ENCODE measurements around the gene SMYD3.

The SMYD3 gene

DNA sequence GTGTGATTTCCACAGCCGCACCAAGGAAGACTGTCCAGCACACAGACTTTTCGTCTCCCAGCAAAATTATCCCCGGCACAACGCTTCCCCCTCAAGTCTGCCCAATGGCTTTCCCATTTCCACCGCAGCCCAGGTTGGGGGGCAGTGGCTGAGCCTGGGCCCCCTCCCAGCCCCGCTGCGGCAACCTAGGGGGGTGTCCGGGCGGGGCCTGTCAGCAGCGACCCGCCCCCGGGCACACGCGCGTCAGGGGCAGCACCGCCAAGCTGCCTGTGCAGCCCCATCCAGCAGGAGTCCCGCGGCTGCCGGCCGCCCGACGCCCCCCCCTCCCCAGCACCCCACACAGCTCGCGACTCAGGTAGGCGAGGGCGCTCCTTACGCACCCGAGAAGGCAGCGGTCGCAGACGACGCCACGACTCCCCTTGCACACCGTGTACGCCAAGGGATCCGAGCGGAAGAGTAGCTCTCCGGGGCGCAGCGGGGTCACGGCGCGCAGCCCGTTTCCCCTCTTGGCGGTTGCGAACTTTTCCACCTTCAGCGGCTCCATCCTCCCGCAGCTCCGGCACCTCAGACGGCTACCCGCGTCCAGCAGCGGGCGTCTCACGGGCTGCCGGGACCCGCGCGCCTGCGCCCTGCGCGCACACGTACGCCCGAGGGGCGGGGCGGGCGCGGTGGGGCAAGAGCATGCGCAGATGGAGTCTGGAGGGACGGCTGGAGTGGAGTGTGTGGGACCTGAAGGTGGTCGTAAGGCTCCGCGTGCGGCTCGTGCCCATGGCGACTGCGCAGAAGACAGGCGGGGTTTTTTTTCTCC lies at the start of gene SMYD3:
TSS of gene SMYD3 (minus strand) at position 606 of the 808 bp plus-strand sequence.
- DNase-seq, result peak; percentile 80

DNA sequence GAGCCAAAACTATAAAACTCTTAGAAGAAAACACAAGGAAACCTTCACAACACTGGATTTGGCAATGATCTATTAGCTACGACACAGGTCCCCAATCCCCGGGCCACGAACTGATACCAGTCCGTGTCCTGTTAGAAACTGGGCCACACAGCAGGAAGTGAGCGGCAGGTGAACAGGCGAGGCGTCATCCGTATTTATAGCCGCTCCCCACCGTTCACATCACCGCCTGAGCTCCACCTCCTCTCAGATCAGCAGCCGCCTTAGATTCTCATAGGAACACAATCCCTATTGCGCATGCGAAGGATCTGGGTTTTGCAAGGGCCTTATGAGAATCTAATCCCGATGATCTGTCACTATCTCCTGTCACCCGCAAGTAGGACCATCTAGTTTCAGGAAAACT lies 47.1 kb upstream of the SMYD3 start:
- no peak for DNase-seq

DNA sequence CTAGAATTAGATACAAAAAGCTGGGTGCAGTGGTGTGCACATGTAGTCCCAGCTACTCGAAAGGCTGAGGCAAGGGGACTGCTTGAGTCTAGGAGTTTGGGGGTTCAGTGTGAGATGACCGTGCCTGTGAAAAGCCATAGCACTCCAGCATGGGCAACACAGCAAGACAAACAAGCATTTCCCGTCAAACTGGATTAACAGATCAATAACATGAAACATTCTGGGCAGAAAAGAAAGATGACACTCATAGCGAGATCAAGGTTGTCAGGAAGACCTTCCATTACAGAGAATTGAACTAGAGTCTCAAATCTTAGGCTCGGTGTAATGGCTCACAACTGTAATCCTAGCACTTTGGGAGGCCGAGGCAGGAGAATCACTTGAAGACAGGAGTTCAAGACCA lies 45.0 kb upstream of the SMYD3 start:
- no peak for DNase-seq

DNA sequence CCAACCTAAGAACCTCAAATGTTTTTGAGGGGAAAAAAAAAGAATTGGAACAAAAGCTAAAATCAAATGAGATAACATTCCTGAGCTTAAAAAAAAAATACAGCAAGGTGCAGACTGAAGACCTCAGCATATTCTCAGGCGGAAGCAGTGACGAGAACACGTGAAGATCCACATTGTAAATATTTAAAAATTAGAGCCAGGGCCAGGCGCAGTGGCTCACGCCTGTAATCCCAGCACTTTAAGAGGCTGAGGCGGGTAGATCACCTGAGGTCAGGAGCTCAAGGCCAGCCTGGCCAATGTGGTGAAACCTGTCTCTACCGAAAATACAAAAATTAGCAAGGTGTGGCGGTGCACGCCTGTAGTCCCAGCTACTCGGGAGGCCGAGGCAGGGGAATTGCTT lies 43.3 kb upstream of the SMYD3 start:
- no peak for DNase-seq

DNA sequence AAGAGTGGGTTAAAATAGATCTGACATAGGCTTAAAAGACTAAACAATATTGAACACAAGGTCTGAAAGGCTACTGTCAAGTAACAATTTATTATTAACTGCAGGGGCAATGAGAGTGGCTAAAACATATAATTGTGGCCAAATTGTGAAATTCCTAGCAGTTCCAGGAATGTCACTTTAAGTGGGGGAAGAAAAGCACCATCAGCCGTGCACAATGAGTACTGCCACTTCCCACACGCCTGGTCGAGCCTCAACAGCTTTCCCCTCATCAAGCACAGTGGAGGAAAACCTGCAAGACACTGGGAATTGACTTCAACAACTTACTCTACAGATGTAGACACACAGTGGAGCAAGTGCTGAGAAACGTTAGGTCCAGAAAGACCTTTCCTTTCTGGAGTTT lies 42.6 kb upstream of the SMYD3 start:
- DNase-seq, result no peak

DNA sequence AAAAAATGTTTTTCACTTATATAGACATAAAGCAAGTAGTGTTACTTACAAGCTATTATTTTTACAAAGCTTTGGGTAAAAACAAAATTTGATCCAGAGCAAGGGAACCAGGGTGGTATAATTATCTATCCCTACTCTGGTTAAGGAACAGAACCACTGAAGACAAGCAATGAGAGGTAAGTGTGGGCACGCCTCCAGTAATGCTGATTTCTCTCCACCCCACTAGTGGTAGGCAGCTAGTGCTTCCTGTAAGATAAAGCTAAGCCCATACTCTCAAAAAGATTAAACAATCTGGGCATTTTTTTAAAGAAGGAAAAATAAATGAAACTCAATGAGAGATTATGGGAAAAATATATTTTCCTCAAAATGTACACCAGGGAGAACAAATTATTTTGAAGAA lies 36.9 kb upstream of the SMYD3 start:
- DNase-seq, result no peak

DNA sequence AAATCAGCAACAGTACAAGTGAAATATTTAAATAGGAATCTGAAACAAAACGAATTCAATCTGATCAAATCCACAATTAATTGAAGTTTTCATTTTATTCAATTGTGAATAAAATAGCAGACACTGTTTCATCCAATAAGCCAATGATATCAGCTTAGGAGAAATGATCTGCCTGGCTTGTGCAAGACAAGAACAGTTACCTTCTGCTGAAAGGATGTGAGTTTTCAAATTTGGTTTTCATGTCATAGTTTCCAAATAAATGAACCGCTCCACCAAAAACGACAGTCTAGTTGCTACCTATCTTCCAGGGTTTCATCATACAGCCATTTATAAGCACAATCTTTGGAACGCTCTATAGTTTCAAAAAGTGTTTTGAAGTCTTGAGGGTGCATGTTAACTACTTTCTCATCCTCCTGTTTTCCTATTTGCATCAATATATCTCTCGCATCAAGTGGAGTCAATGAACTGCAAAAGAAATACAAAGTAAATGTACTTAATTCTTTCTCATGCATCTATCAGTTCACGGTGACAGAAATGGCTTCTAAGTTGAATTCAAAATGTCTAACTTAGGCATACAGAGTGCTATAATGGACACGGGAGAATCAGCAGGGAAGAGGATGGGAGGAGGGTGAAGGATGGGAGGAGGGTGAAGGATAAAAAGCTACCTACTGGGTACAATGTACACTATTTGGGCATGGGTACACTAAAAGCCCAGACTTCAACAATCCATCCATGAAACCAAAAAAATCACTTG lies 33.8 kb upstream of the SMYD3 start:
- DNase-seq, result no peak

DNA sequence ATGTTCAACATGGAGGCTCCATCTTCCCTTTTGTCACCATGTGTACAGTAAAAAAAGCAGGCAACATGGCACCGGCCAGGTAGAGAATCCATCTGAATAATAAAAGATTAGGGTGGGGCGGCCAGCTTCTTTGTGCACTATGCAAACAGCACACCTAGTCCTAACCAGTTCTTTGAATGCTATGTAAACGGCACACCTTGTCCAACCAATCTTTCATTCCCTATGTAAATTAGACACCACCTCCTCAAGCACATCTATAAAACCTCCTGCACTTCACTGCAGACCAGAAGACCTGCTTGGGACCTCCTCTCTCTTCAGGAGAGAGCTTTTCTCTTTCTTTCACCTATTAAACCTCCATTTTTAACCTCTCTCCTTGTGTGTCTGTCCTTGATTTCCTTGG lies 30.8 kb upstream of the SMYD3 start:
- no peak for DNase-seq

DNA sequence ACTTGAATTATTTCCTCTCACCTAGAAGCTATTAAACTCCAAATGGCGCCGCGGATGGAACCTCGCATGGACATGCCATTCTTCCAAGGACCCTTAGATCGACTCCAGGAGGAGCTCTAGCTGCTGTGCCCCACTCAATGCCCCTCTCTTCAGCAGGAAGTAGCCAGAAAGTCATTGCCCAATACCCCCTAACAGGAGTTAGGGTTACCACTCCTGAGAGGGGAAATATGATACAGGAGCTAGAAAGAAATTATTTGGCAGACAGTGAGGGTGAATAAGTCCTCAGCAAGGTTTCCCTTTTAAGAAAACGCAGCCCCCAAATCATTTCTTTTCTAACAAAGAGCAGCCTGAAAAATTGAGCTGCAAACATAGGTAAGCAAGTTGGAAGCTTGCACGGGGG lies 30.4 kb upstream of the SMYD3 start:
- no peak for DNase-seq

DNA sequence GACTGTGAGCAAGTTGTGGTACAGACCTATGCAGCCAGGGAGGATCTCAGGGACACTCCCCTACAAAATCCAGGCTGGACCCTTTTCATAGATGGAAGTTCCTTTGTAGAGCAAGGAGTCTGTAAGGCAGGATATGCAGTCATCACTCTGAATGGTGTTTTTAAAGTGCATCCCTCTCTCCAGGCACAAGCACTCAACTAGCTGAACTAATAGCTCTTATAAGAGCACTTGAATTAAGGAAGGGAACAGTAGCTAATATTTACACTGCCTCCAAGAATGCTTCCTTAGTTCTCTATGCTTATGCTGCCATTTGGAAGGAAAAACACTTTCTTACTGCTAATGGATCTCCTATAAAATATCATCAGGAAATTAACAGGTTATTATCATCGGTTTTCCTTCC lies 27.0 kb upstream of the SMYD3 start:
- DNase-seq, result no peak

DNA sequence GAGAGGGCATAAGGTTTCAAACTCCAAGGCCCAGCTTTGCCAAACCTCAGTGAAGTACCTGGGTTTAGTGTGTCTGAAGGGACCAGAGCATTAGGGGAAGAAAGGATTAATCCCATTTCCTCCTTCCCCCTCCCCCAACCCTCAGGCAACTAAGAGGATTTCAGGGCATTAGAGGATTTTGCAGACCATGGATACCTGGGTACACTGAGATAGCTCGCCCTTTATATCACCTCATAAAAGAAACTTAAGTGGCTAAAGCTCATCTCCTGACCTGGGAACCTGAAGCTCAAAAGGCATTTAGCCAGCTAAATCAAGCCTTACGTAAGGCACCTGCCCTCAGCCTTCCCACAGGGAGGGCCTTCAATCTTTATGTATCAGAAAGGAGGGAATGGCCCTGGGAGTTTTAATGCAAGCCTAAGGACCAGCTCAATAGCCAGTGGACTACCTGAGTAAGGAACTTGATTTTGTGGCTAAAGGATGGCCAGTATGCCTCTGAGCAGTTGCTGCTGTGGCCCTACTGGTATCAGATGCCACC lies 26.4 kb upstream of the SMYD3 start:
- DNase-seq, result no peak

DNA sequence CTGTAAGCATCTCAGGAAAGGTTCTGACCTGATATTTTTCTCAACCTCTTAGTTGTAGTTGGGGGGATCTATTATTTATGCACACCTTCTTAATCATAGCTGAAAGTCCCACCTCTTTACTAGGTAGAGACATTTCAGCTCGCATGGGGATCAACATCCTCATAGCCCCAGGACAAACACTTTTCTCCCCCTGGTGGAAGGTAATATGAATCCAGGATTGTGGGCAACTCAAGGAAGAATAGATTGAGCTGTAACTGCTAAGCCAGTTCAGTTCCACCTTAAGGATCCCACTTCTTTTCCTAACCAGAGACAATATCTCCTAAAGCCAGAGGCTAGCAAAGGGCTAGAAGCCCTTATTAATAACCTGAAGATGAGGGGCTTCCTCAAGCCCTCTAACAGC lies 25.4 kb upstream of the SMYD3 start:
- DNase-seq, result no peak

DNA sequence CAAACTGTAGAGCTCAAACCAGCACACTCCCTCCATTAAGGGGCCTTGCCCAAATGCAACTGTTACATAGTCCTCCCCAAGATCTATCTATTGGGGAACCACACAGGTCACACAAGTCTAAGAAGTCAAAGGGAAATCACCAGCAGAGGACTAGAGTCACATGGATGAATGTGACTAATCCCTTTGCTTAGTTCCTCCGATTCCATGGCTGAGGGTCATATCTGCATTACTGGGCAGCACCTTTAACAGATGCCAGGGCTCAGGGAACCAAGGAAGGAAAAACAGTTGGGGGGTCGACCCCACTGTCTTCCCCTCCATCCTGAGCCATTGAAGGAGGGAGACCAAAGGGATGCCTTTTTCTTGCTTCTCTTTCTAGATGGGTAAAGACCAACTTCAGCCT lies 23.4 kb upstream of the SMYD3 start:
- no peak for DNase-seq

DNA sequence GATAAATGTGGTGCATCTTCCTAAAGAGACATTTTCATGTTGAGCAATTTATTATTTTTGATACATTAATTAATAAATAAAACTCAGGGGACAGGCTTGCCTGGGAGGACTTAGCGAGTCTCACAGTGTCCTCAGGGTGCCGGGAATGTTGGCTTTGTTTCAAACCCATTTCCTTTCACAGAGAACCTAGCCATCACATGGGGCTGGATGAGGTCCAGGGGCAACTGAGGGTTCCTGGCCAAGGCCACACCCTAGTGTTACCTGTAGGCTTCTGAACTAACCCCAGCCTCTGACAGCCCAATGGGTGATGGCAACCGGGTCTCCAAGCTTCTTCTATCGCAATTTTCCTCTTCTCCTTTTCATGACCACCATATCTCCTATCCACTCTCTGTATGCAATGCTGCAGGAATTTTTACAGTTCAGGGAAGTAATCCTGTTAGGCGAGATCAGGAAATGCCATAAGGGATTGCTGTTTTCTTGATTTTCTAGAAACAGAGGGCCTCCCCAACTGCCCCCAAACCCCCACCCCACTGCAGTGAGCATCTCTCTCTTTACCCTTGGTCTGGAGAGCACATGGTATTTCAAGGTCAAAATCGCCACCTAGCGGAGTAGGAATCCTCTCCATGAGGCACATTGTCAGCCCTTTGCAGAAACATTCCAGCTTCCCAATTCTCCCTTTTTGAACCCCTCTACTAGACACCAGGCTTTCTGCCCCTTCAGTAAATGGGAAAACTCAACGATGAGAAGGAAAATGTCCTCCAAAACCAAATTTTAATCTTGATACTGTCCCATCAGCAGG lies 22.1 kb upstream of the SMYD3 start:
- no peak for DNase-seq

DNA sequence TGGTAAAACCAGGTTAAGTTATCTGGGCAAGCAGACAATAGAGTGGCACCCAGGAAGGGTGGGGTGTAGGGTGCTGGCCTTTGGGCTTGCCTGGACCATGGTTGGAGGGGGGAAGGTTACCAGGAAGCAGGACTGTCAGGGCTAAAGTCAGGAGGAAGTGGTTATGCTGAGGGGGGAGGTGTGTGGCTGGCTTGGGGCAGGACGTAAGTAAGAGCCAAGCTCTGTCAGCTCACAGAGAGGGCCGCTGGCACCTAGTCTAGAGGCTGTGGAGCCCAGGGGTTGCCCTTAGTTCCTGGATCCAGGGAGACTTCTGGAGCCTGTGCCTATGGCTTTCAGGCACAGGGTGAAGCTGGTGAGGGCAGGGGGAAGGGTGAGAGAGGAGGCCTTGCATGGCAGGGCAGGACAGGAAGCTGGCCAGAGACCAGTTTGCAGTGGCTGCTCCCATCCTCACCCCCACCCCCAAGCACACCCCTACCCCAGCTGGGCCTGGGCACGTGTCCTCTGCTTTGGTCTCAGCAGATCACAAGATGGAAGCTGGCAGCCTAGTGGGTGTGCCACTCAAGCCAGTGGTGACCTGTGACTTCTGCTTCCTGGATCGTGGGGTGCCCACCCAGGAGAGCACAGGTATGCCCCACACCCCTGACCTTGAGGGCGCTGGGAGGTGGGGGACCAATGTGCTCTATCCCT lies 20.5 kb upstream of the SMYD3 start:
- no peak for DNase-seq

DNA sequence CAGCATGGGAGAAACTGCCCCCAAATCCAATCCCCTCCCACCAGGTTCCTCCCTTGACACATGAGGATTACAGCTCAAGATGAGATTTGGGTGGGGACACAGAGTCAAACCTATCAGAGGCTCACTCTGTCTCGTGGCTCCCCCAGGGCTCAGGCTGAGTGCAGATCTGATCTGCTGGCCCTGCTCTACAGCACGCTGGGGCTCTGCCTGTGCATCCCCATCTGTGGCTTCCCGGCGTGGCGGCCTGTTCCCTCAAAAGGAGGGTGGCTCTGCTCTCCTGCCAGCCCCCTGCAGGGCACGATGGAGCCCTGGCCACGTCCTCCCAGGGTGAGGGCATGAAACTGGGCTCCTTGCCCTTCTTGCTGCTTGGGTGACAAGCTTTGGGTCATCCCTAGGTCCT lies 19.8 kb upstream of the SMYD3 start:
- DNase-seq, result no peak

DNA sequence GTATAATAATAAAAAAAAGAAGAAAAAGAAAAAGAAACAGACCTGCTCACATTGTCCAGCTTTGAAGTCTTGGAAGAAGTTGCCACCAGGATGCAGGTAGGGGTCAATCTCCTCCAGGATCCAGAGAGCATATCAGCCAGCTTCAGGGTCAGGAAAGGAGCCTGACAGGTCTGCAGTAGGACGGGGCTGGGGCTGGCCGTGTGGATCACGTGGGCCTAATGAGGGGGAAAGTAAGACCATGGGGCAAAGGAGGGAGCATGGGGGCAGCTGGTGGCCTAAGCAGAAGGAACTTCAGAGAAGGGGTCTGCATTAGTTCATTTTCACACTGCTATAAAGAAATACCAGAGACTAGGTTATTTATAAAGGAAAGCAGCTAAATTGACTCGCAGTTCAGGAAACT lies 19.3 kb upstream of the SMYD3 start:
- no peak for DNase-seq

DNA sequence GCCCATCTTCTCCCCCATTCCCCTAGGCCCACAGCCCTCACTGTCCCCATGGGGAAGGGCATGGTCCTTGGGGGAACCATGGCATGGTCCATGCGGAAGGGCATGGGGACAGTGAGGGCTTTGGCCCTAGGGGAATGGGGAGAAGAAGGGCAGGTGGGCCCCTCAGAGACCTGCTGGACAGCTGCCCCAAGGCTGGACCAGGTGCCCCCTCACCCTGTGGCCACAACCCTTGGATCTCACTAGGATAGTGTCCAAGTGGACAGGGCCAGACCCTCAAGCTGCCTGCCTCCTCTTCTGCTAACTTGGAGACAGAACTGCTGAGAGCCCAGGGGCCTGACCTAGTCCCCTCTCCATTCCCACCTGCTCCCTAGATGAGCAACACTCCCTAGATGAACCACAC lies 12.4 kb upstream of the SMYD3 start:
- DNase-seq, result no peak

DNA sequence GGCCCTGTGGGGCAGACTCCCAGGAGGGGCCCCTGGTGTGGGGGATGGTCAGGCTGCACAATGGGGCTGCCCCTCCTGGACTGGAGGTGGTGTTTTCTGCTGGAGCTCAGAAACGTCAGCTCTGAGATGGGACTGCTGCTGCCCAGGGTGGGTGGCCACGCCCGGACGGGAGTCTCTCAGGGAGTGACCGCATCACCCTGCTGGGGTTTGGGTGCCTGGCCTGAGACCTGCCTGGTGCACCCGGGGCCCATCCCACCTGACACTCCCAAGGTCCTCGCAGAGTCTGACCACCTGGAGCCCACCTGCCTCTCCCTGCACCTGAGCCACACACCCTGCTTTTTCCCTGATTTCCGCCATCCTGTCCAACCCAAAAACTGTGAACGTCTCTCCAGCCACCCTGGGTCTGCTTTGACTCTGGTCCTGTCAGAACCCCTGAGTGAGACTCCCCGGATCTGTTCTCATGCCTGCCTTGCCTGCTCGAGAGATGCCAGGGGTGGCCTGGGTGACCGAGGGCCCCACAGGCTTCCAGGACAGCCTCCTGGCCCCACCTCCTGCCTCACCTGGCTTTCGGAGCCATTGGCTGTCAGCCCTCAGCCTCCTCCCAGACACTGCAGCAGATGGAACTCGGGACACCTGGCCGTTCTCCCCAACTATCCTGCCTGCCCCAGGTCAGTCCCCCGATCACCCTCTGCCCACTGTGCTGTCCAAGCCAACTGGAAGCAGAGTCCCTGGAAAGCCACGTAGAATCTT lies 11.6 kb upstream of the SMYD3 start:
- no peak for DNase-seq

DNA sequence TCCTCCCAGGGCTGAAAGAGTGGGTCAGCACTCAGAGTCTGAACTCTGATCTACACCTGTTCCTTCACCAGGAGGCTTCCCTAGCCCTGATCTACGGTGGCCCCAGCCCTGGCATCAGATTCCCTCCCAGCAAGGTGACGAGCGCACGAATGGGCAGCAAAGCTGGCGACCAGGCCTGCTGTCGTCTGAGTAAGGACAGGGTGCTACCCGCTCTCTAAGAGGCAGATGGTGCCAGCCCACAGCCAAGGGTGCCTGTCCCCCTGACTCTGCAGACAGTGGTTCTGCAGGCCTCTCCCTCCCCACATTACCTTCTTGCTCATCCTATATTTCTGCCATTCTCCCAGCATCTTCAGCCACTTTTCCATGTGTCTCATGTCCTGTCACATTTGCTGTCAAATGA lies 10.3 kb upstream of the SMYD3 start:
- DNase-seq, result no peak

DNA sequence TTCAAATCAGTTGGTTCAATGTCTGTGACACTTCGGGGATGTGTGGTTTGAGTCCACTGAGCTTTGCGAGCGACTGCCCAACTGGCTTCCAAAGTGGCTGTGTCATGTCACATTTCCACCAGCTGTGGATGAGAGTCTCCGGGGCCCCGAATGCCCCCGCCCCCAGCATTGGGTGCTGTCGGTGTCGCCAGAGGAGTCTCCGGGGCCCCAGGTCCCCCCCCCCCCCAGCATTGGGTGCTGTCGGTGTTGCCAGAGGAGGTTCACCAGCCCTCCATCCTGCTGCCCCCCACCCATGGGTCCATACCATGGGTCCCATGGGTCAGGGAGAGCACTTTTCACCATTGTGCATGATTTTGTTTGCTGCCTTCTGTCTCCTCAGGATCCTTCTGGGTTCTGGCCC lies 9.0 kb upstream of the SMYD3 start:
- DNase-seq, result no peak

DNA sequence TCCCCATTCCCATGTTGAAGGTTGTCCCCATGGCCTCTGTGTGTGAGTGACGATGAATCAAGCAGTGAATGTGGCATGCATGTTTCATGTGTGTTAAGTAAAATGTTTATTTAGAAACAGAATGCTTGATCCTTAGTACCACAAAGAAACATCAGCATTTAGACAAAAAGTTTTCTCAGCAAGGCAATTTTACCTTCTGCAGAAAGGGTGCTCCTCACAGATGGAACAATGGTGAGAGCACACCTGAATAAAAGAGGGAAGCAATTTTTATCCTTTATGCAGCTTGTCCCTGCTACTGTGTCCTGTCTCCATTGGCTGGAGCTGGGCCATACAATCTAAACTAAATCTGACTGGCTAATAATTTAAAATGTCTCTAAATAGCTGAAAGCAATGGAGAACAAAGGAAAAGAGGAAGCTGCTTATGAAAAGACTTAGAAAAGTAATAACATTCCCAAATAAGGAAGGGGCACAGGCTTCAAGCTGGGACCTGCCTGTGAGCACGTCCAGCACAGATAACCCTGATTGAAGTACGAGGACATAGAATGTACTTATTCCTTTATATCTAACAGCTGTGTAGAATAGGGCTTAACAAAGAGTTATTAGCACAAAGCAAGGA lies 8.4 kb upstream of the SMYD3 start:
- no peak for DNase-seq

All from NCI-H1694 treated with DMSO at 0.1 percent for 48 hours (cell line).